Stimulated activated CD8-positive, alpha-beta memory T cell treated with anti-CD3 and anti-CD28 coated beads, Interleukin-15, amount 100 ng/mL, for 24 hours (primary cell): ENCODE data around the gene LRCH1.

ENCODE experiments used
- DNase-seq: peaks from one replicate; pipeline ENCODE4 v3.0.0-alpha.2; 2020; ENCODE audit warnings: low read depth

Gene LRCH1

DNA sequence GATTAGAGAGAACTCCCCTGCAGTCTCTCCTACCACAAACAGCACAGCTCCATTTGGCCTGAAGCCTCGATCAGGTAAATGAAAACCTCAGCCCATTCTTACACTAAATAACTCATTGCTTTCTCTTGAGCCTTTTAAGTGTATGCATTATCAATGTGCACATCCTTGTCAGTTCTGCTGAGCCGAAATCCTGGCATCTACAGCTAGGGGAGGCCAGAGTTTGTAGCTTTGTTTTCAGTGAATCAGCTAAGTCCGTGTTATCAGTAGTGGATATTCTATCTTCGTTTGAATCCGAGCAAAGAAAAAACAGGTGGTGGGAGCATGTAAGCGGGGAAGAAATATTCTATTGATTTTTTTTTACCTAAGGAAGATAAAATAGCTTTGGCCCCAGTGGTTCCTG lies 159.6 kb downstream of the LRCH1 start:
- no peak for DNase-seq

DNA sequence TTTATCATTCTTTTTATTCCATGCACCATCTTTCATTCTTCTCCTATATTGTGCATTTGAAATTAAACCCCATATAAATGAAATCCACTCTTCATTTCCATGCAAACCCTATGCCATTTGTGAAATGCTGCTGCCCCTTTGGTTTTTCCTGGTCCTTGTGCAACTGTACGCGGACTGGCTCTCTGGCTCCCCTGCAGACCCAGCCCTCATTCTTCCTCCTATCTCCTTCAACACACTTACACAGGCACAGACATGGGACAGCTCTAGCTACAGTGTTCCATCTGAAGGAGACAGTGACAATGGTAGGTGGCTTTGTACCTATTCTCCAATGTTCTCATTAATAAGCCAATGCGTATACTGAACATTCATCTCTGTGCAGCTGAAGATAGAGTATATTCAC lies 162.4 kb downstream of the LRCH1 start:
- DNase-seq, result no peak

DNA sequence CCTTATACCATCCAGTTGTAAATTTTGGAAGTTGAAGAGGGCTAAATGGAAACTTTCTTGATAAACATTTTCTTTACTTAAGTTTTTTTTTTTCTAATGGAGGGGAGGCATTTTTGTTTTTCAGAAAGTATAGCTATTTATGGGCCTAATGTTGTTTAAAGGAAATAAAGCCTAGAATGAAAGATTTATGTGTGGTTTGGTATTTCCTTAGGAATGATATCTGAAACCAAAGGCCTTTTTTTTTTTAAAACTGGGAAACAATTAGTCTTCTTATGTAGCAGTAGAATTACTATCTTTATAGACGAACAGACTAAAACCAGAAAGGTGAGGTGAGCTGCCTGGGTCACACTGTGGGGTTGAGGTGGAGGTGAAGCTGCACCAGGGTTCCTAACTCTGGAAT lies 163.9 kb downstream of the LRCH1 start:
- DNase-seq, result no peak

DNA sequence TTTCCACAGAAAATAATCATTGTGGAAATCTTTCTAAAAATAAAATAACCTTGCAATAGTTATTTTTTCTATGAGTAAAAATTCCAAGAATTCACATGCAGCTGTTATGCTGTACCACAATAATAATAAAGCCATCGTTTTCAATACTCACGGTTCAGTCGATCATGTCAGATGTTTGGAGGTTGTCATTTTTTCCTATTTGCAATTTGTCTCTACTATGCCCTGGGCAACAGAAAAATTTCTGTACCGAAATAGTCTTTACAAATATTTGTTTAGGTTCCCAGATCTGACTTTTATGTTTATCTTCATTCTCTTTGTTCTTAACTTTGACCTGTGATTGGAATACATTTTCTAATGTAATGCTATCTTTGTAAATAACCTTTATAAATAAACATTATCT lies 164.3 kb downstream of the LRCH1 start:
- DNase-seq, result no peak

DNA sequence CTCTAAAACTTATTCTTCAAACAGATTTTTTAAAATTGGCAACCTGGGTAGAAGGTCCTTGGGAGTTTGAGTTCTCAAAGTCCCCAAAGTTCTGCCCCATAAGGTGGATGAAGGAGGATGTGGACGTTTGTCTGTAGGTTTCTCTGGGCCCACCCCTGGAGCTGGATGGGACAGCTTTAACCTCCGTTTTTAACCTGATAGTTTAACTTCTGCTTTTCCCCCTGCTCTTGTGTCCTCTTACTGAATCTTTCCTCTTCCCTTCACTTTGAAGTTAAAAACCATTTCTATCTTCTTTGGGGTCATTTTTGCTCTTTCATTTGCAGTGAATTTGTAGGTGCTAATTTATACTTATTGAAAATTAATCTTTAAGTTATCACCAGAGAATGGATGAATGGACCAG lies 164.9 kb downstream of the LRCH1 start:
- DNase-seq, result no peak

DNA sequence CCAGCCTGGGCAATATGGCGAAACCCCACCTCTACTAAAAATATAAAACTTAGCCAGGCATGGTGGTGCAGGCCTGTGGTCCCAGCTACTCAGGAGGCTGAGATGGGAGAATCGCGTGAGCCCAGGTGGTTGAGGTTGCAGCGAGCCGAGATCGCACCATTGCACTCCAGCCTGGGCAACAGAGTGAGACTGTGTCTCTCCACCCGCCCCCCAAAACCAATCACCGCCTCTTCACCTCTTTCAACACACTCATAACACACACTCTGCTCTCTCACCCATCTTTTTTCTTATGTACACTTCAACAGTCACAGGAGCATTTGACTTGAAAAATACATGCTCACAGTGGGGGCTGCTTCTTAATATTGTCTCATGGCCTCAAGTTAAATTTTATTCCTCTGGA lies 167.2 kb downstream of the LRCH1 start:
- DNase-seq, result no peak

DNA sequence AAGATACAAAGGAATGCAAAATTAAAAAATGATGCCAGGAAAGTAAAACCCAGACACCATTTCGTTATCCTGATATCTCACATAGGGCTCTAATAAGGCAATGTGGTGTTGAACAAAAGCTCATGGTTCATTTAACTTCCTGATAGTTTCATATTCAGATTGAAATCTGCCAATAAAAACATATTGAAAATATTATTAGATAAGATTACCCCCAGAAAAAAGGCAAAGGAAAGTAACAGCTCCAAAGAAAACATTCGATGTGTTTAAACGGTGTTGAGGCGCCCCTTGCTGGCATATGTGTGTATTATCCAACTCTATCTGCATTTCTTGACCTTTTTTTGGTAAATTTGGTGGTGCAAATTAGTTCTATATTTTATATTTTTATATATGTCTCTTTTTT lies 168.1 kb downstream of the LRCH1 start:
- no peak for DNase-seq

DNA sequence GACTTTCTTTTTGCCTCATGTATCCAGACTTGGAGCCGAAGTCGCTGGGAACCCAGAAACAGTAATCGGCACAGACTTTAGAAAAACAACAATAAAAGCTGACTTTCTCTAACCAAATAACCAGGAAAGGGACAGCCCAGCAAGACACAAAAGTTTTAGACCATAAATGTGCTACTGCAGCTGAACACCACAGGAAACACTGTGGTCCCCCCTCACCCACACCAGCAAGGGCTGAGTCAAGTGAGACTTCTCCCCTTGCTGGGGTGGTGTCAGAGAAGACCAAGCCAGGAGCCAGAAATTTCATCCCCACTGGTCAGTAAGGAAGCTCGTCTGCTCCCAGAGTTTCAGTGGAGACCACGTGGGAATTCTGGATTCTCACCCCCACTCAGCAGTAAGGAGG lies 173.4 kb downstream of the LRCH1 start:
- no peak for DNase-seq

DNA sequence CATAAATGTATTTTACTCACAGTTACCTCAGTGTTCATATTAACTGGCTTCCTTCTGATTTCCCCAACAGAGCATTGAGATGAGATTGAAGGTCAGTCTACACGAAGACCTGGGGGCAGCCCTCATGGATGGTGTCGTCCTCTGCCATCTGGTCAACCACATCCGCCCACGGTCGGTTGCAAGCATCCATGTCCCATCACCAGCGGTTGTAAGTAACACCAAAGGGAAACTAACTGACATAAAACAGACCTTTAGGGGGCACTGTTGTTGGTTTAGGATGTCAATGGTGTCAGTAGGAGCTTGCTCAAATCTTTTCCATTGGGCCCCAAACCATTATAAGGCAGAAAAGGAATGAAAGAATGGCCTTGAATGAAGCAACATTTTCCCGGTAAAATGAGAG lies 175.8 kb downstream of the LRCH1 start:
- no peak for DNase-seq

DNA sequence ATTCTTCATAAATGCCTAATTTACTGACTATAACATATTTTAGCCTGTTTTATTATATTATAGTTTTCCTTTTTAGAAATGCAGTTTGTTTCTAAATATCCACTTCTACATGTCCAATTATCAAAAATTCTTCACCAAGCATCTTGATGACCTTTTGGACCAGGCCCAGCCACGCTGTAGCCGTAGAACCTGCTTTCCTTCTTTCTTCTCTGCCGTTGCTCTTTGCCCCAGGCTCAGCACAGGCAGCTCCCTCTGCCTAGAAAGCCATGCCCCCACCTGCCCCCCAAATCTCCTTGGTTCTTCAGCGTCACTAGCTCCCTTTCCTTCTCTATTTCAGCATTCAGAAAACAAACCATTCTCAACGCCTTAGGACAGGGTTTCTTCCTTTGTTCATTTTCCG lies 178.6 kb downstream of the LRCH1 start:
- no peak for DNase-seq

DNA sequence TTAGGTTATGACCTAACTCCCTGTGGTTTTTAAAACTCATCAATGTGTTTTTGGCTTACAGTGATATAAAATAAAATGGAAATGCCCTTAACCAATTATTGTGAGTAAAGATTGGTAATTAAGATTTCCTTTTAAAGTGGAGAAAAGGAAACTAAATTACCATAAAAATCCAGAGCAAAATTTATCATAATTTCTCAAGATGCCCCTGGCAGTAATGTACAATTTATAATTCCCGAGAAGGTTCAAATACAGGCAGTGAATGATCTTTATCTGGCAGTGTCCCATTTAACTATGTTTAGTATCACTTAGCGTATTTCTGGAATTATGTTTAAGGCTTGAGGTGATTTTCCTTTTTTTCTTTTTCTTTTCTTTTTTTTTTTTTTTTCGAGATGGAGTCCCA lies 182.5 kb downstream of the LRCH1 start:
- no peak for DNase-seq

DNA sequence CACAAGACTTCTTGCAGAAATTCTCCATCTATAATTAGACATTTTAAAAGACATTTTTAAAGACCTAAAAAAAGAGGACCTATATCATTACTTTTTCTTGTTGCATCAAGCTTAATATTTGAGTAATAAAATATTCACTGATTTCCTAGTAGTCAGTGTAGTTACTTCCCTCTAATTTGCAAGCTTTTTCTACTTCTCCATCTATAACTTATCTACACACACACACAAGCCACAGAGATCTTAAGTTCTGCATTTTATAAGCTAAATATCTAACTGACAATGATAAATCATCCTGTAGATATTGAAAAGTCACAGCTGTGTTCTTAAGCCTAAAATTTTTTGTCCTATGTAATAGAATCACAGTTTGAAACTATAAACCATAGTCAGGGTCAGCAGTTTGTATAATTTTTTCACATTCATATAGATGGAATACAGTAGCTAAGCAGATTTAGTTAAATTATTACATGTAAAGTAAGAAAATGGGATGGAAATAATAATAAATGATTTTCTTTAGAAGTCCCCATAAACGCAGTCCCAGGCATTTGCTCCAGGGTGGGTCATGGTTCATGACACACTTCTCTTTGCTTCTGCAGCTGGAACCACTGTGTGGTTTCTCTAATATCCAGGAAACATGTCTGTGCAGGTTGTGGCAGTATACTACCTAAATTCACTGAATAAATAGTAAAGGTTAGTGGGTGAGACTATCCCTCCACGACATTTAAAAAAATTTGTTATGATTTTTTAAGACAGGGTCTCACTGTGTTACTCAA lies 183.8 kb downstream of the LRCH1 start:
- no peak for DNase-seq

DNA sequence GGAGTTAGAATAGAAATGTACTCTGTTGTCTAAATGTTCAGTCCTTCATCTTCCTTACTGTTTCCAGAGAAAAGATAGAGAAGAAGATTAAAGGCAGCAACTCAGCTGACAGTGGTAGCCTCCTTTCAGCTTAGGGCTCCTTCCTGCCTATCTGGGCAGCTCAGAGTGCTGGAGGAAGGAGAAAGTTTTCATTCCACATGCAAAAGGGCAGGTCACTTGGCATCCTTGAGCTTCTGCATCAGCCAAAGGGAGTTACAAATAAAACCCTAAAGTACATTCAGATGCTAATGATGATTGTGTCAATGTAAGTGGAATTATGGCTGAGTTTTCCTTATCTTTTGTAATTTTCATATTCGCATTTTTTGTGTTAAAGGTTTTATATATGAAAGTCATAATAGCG lies 185.1 kb downstream of the LRCH1 start:
- DNase-seq, result no peak

DNA sequence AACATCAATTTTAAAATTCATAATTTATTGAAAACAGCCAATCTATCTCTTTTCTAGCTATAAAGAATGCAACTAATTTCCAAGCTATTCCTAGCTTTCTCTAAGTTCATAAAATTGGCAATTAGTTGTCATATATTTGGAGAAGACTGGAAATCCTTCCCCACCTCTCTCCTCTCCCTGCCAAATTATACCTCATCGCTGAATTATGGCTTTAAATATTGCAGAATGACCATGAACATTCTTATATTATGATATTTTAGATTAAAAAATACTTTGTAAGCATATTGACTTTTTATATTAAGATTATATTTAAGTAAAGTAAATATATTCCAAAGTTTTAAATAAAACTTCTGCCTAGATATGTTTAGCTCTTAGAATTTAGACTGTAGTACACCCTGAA lies 185.8 kb downstream of the LRCH1 start:
- DNase-seq, result no peak

DNA sequence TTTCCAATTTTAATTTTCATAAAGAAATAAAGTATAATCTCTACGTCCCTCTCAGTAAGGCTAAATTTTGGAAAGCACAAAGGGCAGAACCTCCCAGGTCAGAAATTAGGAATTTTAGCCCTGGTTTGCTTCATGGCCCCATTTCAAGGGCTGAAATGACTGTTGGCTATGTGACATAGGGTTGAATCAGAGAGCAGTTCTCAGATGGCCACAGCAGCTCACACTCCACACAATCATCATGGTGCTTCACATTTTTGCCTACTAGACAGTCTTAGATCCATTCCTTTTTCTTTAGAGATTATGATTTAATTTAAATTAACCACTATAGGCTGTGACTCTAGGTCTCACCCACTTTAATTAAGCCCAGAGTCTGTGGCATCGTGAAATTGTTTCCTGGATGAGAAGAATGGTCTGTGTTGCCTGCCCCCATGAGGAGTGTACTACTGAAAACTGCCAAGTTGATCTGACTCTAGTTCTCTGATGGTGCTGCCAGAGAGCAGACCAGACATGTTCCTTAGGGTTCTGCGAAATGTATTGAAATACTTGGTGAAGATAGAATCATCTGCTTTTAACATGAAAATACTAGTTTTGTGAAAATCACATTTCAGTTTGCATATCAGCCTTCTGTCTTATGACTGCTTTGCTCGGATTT lies 186.6 kb downstream of the LRCH1 start:
- no peak for DNase-seq

DNA sequence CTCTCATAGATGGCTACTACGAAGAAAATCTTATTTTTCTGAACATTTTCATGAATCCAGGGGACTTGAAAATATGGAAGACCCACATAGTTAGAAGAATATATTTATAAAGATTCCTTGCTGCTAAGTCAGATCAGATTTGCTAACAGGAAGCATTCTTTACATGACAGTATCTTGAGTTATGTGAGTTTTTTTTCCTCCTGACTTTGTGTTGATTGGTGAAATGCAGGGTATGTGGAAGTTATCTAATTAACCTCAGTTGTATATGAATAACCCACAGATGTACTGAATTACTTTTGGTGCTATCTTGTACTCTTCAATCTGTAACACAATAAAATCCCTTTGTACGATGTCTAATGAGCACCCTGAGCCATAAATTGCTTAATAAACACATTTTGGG lies 190.2 kb downstream of the LRCH1 start:
- DNase-seq, result no peak

DNA sequence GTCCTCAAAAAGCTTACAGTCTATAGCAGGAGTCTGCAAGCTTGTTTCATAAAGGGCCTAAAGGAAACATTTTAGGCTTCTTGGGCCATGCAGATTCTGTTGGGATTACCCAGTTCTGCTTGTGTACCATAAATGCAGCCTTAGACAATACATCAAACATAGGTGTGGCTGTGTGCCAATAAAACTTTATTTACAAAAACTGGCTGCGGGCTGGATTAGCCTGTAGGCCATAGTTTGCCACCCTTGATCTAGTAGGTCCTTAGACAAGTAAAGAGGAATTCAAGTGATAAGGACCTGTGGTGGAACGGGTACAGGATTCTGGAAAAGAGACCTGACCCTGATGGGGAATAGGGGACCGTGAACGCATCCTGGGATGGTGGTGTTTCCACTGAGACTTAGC lies 192.1 kb downstream of the LRCH1 start:
- no peak for DNase-seq

DNA sequence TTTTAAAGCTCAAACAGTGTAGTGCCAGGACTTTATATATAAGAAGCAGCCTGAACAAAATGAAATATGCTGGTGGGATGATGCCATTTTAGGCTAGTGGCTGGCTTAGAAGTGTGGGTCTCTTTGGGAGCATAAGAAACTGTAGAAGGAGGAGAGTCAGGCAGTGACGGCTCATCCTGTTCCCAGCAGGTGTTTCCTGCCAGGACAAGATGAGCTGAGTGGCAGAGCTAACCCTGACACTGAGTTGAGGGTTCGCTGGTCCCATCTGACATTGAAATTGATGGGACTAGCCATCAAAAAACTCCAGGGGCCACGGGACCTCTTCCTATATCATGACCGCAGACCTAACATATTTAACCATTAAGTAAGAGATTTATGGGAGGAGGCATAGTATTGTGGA lies 192.7 kb downstream of the LRCH1 start:
- no peak for DNase-seq

DNA sequence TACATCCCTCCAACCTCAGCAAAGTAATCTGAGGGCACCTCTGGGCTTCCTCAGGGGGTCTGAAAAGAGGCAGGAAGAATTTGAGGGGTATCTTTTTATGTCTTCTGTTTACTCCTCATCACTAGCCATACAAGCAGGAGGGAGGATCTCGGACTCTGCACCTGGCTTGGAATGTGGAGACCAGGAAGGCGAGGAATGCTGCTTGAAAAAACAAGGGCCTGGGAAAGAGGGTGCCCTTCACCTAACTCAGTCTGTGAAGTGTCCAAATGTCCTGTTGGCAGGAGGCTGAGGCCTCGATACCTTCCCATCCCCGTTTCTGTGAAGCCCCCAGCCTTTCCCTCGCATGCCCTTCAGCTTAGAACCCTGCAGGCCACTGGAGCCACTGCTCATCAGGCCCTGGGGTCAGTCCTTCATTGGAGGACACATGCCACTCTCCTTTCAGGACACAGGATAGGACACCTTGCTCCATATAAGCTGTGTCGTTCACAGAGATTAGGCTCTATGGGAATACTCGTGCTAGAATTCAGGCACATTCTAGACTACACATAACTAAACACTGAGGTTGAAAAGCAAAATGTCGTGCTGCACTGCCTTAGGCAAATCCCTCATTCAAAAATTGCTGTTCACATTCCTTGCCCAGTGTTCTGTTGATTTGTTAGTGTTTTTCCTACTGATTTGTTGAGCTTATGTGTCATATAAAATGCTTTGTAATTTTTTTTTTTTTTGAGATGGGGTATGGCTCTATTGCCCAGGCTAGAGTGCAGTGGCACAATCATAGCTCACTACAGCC lies 194.3 kb downstream of the LRCH1 start:
- DNase-seq, result no peak

DNA sequence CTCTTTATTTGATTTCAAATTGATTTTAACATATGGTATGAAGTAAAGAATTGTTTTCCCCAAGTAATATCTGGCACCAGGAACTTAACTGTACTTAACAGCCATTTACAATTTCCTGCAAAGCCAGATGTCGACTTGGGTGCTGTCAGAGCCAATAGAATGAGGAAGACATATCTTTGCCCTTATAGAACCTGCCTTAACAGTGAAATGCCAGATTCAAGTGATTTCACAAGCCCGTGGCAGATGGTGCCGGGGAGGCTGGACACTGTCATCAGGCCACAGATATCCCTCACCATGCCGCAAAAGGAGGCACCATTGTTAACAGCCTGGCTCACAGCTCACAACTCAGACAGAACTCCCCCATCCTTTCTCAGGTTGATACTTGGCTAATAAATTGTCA lies 195.3 kb downstream of the LRCH1 start:
- no peak for DNase-seq

DNA sequence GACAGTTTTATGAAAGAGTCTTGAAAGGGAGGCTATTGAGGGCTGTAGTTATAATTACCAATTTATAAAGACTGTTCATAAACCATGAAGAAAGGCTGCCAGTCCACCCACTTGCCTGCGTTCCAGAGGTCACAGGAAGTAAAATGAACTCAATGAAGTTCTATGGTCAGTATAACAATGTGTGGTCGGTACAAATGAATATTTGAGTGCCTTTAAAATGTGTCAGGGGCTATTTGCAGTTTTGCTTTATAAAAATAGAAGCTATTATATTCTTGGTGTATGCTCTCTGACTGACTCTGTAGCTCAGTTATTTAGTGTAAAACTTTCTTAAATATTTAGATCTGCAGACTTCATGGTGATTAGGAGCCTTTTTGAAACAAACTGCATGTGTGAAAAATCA lies 197.0 kb downstream of the LRCH1 start:
- no peak for DNase-seq

DNA sequence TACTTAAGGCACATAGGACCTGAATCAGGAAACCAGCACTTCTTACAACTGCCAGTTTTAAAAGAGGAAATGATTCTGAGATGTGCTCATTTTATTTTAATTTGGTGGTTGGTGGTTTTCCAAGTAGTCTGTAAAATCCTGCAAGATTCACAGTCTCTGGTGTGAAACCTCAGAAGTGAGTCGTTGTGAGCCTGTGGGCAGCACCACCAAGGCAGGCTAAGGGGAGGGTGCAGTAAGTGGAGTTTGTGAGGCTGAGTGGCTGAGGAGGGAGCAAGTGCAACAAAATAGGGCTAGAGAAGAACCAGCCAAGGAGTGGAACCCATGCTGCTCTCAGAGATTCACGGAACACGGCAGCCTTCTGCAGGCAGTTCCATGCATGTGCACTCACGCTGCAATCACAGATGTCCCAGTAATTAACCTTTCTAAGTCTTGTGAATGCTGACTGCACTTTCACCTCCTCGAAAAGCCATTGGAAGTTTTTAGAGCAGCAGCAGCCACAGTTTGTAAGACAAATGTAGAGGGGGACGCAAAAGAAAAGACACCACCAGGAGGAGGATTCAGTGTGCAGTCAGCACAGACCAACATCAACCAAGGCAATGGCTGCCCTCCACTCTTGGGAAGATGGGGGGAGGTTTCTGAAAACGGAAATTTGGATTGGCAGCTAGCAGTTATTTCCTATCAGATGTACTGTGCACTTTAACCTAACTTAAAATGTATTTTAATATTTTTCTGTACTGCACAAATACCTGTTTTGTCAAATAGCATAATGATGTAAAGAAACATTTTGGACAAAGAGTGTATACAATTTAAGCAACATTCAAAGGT lies 199.1 kb downstream of the LRCH1 start:
- DNase-seq, result peak; percentile 2
